Activated CD8-positive, alpha-beta memory T cell treated with anti-CD3 and anti-CD28 coated beads, Interleukin-2, amount 50 U/mL, for 1 hour (primary cell): ENCODE results near the gene NOL7.

Experiments
- DNase-seq: peaks from one replicate; pipeline ENCODE4 v3.0.0-alpha.2; 2020; ENCODE audit errors: extremely low read depth

NOL7 gene

DNA sequence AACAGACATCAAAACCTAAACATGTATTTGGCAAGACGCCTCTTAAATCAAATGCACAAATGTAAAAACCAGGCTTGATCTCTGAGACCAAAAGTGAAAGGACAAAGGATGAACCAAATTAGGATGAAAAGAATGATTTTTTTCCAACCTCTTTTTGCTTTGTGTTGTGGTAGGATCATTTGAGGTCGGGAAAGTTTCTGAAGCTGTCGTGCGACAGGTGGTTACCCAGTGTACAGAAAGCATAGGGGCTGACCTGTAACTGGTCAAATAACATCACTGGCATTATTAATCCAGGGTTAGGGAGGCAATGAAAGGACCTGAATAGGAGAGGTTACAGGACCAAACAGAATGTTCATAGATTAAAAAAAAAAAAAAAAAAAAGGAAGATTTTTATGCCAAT is 18.1 kb upstream of the NOL7 start:
- no peak for DNase-seq

DNA sequence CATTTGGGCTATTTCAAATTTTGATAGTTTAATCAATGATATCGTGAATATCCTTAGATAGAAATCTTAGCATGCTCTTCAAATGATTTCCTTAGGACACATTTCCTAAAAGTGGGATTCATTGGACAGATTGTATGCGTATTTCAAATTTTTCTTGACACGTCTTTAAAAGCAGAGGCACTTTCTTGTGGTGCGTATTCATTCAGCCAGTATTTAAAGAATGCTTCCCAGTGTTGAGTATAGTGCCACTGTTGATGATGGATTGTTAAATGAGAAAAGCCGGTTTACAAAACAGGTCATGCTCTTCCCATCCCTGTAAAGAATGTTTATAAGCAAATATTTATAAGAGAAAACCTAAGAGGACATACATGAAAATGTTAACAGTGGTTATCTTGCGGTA is 15.1 kb upstream of the NOL7 start:
- DNase-seq = no peak

DNA sequence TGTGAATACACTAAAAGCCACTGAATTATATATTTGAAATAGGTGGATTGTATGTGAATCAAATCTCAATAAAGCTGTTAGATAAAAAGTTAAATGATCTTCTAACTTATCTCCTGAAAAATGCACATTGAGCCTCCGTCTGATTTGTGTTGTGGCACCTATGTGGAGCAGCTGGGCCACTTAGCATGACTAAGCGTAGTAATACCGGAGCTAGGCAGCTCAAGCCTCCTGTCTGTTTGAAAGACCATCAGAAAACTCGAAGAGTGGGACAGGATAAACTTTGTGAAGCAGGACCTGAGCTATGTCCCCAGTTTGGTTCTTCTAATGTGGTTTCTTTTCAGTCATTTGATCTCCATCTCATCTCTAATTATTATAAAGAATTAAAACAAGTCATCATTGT is 11.0 kb upstream of the NOL7 start:
- DNase-seq = no peak

DNA sequence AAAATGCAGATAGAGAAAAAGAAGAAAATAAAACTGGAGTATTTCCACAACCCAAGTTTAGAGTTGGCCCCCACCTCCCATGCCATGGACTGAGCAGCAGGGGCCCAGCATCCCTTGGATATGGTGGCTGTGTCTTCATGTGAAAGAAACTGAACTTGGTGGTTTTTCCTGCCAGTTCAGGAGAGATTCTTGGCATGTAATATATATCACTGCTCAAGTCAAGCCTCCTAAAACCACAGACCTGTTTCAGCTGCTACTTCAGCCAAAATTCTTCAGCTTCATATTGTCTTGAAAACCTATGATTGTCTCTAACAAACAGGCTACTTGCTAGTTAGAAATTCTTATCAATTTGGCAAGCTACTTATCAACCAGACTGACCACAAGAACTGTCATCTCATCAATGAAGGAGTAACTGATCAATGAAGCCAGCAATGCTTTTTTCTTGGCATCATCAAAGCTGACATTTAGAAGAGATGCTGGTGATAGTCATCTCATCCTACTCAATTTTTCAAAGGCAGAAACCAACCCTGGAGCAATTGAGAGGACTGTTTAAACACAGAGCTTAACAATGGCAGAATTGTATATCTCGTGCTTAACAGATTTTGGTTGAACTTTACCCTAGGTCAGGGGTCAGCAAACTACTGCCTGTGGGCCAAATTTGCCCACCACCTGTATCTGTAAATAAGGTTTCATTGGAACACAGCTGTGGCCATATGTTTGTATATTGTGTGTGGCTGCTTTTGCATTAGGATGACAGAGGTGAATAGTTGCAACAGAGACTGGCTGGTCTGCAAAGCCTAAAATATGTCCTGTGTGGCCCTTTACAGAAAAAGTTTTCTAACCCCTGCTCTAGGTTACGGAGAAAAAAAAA is 10.4 kb upstream of the NOL7 start:
- no peak for DNase-seq

DNA sequence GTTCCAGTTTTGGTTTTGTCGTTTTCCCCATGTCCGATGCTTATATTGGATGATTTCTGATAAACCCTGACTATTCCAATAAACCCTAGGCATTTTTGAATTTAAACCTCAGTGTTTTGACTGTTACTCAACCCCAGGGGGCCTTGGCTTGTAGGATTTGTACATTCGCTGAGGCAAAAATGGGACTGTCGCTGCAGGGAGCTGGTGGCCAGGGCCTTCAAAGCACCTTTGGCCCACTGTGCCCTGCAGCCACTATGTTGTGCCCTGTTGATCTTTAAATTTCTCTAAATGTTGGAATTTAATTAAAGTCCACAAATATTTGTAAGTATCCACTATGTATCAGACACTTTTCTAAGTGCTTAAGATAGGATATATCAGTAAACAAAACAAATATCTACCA is 9.5 kb upstream of the NOL7 start:
- DNase-seq = no peak

DNA sequence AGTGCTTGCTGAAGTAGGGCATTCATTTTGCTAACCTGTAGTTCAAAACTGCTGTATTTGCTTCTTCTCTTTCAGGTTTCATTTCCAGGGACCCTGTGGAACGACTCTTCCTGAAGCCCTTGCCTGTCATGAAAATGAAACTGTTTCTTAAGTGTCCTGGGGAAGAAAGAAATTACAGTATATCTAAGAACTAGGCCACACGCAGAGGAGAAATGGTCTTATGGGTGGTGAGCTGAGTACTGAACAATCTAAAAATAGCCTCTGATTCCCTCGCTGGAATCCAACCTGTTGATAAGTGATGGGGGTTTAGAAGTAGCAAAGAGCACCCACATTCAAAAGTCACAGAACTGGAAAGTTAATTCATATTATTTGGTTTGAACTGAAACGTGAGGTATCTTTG is 3.4 kb upstream of the NOL7 start:
- no peak for DNase-seq

DNA sequence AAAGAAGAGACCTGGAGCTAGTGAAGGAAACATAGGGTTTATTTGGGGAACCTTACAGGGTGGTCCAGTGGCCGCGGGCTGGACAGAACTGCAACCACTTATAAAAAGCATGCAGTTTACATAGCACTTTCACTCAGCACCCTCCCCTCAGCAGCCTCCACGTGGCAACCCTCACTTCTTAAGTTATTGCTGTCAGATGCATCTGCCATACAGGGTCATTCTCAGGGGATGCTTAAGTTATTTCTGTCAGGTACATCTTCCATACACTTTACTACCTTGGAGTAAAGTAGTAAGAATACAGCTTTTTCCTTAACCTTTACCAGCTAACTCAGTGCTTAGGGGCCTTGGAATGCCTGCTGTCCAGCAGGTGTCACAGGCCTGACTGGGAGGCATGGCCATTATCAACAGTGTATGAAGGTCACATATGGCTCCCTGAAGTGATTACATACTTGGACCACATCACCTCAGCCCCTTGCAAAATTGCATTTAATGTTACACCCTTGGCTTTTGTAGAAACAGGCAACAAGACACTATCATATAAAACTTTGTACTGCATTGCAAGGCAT is 2.0 kb upstream of the NOL7 start:
- DNase-seq = no peak

DNA sequence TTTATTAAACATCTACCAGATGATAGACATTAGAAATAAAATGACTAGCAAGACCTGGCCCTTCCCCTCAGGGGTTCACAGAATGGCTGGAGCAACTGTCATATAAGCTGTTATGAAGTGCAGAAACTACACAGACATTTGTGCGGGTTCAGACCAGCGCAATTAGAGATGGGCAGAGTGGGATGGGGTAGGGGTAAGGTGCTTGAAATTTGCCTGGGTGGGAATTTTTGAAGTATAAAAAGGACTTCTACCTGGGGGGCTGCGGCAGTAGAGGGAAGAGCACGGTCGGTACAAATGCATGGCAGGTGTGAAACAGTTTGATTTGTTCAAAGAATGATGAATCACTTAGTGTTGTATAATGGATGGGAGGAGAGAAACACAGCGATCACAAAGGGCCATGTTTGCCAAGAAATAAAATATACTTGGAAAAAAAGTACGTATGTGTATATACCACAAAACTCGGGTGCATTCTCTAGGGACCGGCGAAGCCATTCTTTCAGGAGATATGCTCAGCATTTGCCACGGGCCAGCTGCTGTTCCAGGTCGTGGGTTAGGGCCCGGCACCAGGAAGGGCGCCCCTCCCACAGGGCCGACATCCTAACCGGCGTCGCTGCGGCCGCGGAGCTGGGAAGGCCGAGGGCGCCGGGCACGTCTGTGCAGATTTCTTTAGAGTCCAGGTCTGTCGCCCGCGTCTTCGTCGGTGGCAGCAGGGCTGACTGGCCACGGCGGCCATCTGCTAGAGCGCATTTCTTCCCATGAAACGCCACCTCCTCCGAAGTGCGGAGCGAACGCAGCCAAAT is 809 bp upstream of the NOL7 start:
- no peak for DNase-seq

DNA sequence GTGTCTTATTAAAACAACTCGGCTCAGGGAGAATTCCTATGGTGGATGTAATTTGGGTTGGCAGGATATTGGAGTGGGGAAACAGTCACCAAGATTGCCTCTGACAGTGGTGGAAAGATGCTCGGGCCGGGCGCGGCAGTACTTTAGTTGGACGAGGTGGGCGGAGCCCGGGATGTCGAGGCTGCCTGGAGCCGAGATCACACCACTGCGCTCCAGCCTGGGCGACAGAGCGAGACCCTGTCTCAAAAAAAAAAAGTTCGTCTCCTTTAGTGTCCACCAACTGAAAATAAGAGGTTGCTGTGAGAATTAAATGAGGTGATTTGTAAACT is 621 bp downstream of the NOL7 start:
- no peak for DNase-seq

DNA sequence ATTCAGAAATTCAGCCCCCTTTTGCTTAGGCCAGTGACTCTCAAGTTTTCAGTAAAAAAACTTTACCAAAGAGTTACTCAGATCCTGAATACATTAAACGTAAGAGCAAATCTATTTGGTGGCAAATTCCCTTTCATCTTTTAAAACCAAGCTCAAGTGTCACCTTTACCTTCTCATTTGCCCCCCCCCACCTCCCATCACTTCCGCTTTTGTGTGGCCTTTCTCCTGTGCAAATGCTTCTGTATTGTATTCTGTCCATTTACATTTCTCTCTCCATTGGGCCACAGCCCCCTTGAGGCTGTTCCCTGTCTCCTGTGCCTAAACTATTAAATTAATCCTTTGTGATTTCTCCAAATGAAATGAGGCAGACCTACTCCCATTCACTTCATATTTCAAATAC is 1.9 kb downstream of the NOL7 start:
- no peak for DNase-seq

DNA sequence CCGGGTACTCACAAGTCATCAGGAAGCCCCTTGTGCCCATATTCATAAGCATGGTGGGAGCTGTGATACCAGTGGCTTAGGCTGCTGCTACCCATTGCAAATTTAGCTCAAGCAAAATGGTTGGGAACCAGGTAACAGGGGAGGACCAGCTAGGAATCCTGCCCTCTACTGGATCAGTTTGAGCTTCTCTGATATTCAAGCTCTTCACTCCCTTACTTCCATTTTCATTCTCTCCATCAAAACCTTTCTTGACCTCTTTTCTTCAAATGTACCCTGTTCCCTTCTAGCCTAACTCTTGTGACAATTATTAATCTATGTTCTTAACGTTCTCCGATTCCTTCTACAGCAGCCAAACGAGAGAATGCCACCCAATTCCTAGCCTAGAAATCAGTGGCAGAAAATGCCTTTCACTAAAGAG is 9.7 kb downstream of the NOL7 start:
- no peak for DNase-seq

DNA sequence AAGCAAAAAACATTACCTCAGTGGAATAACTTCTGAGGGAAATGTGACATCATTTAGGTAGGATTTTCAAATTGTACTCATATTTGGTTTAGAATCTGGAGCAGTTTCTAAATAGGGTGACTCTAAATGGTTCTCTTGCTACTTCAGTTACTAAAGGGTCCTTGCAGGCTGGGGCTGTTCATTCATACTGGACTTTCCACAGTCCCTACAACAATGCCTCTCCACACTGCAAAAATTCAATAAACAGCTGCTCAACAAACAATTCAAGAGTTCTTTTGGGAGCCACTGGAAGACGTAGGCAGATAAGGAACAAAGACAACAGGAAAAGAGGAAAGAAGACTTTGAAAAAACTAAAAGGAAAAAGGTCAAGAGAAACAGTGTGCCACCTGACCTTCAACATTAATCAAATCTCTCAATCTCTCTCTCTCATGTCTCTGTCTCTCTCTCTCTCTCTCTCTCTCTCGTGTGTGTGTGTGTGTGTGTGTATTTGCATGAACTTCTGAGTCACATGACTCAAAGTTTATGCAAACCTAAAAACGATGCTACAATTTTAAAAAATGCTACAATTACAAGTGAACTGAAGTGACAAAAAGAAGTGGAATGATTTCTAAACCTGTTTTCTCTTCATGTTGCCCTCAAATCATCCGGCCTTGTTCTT is 14.5 kb downstream of the NOL7 start:
- DNase-seq = no peak

DNA sequence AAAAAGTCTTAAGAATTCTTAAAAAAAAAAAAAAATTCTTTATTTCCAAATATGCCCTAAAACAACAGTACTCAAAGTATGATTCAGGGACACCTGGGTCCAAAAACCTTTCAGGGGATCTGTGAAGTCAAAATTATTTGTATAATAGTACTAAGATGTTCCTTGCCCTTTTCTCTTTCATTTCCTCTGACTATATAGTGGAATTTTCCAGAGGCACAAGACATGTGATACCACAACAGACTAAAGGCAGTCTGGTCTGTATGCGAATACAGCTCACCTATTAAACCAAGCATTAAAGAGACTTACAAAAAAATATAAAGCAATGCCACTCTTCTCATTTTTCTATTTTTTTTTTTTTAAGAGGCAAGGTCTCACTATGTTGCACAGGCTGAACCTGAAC is 15.4 kb downstream of the NOL7 start:
- DNase-seq = no peak

DNA sequence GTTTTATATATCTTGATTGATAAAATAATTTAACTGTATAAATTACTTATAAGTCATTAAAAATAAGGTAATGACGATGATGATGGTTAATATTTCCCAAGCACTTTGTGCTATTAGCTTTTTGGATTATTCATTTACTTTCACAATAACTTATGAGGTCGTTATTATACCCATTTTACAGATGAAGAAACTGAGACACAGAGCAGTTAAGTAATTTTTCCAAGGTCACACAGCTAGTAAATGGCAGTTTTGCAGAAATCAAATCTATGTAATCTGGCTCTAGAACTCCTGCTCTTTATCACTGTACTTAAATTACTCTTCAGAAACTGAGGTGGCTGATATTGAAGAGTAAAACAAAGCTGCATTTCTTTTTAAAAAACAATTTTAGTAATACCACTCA is 18.2 kb downstream of the NOL7 start:
- DNase-seq = no peak

DNA sequence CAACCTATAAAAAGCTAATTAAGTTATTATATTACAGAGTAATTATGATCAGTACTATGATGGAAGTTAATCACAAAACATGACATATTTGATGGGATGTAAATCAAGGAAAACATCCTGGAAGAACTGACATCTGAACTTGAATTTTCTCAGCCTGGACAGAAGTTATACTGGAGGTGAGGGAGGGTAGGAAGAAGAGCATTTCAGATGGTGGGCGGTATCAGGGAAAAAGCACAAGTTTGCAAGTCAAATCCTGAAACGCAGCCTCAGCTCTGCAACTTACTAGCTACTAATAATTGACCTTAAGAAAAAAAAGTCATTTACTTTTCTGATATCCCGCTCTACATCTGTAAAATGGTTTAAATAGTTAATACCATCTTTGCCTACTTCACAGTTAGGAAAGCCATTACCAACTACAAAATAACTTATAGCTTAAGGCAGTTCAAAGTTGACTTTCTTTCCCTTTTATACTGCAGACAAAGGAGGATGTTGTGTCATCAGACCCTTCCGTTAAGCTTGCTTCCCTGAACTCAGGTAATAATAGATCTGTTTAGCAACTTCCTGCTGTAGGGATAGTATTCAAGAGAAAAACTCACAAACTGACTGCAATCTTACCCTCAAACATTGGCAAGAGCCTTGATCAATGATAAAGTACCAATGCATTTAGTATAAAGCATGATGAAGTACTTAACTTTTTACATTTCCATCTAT is 21.0 kb downstream of the NOL7 start:
- DNase-seq = no peak

DNA sequence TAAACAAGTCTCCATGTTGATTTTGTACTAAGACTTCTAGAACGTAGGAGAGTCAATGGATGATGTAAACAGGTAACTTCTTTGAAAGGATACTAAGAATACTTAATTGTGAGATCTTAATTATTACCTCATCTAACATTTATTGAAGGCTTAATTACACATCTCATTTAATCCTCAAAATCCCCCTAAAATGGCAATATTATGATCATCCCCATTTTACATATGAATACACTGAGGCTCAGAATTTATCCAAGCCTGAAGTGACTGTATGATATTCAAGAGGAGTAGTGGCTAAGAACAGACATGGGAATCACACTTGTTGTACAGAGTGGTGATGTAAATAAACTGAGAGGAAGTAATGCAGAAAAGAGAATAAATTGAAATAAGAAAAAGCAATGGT is 22.9 kb downstream of the NOL7 start:
- no peak for DNase-seq

DNA sequence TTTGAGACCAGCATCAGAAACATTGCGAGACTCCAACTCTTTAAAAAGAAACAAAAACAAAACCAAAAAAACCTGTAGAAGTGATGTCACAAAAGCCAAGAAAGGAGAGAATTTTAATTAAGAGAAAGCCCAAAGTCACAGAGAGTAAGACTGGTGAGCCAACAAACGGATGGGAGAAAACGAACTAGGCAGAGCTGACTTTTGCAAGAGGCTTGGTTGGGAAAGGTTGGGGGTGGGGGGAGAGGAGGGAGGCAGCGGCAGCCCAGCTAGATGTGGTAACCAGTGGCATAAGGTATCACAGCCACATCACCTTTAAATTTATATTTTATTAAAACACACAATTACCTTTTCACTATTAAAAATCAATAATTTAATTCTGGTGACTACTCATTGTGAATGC is 23.5 kb downstream of the NOL7 start:
- DNase-seq = no peak

DNA sequence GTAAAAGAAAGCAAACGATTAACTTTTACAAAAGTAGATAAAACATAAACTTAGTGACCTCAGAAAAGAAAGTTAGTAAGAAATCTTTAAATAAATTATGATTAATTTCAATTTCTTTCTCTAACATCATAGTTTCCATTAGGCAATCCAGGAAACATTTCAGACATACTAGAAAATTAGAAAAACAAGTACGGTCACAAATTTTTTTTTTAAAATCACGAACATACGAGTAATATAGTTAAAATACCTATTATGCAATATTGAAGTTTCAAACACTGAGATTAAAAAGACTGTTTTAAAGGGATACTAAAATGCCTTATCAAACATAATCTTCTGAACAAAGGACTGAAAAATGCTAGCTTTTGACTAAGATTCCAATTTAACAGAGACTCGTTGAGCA is 26.2 kb downstream of the NOL7 start:
- DNase-seq = no peak

DNA sequence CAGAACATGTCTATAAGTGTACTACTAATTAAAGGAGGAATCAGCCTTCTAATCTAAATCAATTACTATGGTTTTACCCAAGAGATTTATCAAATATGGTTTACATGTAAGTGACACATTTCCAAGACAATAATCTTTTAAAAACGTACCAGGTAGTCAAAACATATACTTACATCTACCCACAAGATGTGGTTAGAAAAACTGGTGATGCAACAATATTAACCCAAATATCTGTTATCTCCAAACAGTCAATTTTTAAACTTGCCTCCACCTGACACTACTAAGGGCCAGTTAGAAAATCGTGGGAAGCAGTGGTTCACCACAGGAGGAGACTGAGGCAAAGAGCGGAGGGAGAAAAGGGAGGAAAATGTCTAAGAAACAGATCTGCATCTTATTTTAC is 28.0 kb downstream of the NOL7 start:
- no peak for DNase-seq

DNA sequence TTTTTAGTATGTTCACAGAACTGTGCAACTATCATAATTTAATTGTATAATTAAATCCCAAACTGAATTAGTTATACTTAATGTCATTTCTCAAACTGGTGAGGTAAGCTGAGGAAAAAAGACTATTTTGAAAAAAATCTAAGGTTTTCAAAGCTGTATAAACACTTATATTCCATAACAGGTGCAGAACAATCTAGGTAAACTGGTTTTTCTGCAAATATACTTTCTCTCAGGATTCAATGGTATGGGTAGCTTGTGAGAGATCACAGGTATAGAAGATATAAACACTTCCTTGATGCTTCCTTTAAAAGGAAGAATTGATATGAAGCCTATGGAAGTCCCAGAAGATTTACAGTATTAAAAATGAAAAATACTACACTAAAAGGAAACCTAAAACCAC is 33.7 kb downstream of the NOL7 start:
- no peak for DNase-seq

DNA sequence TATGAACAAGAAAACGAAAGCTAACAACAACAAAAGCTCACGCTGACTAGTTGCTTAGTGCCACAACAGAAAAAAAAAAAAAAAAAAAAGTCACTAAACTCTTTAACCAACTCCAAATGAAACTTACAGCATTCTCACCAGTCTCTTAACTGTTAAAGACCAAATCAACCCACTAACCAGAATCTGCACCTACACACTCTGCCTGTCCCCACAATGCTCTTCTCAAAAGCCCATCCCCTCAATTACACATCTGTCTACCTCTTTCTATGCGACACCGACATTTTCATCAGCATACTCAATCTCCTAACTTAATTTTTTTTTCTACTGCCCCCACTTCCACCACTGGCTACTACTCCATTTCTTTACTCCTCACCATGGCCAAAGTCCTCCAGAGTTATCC is 34.3 kb downstream of the NOL7 start:
- DNase-seq = no peak

DNA sequence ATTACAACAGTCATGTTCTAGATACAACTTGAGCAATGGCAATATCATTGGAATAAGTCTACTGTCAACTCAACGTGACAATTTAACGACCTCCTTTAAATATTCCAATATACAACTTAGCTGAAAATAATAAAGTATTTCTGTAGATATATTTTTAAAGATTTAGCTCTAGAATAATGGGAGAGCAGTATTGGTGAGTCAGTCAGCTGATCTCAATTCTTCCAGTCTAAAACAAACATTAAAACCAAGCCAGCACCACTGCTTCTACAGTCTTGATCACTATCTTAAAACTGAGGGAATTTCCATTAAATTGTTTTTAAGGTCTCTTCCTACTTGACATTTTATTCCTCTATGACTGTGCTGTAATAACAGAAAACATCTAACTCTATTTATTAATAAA is 38.2 kb downstream of the NOL7 start:
- DNase-seq = no peak
